GM19099 (cell line): ENCODE results near the gene FAM234B.

ENCODE experiments used
- POLR2A ChIP-seq: IDR thresholded peaks from 3 replicates; pipeline ENCODE4 v1.6.1; 2011; ENCODE audit warnings: low read depth; ENCODE audit not compliant: insufficient read length; ENCODE audit errors: extremely low read depth

FAM234B gene

GRCh38 chr12:13071305-13072280 lies 27.4 kb downstream of the FAM234B start:
- TF ChIP-seq POLR2A, result no peak

DNA sequence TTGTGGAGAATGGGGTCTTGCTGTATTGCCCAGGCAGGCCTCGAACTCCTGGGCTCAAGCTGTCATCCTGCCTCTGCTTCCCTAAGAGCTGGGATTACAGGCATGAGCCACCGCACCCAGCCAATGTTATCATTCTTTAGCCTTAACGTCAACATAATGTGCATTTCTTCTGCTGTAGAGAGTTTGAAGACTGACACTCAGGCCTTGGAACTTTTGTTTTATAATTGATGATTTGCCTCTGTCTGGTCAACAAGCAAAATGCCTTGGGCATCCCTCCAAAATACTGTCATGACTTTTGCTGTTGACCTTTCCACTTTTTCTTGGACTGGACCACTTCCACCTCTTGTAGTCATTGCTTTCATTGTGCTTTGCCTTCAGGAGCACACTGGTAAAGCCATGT lies 29.0 kb downstream of the FAM234B start:
- no peak for TF ChIP-seq POLR2A

- TF ChIP-seq POLR2A, result no peak
These were observed 30.4 kb downstream of the FAM234B start for GRCh38 chr12:13074396-13075117.

GRCh38 chr12:13075118-13075480 lies 30.9 kb downstream of the FAM234B start:
- no peak for TF ChIP-seq POLR2A

DNA sequence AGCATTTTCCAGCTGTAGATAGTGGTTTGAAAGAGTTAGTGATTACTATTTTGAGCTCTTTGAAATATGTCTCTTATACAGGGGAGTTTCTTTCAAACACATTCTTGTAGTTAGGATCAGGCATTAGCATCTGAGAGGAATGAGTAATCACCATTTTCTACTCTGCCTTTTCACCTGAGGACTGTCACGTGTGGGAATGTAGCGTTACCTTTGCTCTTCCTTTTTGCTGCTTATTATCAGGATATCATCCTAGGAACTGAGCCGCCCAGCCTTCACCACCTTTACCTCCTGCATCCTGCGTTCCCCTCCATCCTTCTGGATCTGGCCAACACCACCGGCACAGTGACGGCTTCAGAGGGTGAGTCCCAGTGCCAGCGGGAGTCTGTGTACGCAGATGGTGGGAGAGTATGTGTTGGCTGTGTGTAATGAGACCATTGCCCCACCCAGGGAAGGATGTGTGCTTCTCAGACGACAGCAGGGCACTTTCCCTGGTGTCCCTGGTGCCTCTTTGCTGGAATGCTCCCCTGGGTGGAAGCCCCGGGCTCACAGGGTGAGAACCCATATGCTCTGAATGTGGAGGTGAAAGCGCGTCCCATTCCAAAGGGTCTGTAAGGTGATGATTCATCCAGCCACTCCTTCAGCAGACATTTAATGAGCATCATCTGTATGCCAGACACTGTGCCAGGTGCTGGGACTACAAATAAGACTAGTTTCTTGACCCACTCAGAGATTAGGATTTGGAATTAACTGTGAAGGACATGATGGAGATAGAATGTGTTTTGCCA lies 31.8 kb downstream of the FAM234B start:
- no peak for TF ChIP-seq POLR2A

GRCh38 chr12:13079440-13079906 lies 35.3 kb downstream of the FAM234B start:
- no peak for TF ChIP-seq POLR2A

DNA sequence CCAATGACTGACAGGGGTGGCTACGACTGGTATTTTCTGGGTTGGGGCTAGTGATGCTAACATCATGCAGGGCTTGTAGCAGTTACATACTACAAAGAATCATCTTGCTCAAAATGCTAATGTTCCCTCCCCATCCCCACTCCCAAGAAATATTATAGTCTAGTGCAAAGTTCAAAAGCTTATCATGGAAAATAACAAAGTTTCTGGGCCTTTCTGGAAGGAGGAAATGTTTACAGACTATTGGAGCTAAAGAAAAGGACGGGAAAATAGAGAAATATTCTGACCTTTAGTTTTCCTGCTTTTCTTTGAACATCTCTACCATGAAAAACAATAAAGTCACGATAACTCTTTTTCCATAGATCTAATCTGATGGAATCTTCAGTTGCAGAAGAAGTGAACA lies 36.1 kb downstream of the FAM234B start:
- no peak for TF ChIP-seq POLR2A

- no peak for TF ChIP-seq POLR2A
These were observed 38.7 kb downstream of the FAM234B start for GRCh38 chr12:13082861-13083260.

DNA sequence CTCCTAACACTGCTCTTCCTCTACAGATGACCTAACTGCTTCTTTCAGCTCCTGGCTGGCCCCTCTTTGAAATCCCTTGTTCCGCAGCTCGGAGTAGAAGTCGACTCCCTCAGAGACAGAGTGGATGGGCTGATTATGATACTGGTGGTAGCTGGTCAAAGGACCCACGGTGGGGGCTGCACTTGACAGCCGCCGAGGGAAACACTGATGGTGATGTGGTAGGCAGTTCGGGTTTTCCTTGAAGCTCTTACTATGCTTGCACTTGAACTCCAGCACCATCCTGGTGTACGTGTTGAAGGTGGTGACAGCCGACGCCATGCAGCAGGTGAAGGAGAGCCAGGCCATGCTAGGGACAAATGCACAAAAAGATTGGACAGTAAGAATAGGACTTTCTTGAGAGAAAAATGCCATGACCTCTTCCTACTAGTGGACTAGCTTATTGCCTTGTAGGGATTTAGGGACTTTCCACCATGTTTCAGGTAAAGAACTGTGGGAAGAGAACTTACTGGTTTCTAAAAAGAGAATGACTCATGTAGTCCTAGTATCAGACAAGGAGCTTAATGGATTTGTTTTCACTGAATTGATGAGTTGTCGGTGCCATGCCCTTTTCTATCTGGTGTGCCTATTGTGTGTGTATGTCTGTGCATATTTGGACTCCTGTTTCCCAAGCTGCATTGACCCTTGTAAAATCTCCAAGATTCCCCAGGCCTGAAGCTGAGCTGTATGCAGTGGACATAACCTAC lies 40.9 kb downstream of the FAM234B start:
- TF ChIP-seq POLR2A, result no peak

DNA sequence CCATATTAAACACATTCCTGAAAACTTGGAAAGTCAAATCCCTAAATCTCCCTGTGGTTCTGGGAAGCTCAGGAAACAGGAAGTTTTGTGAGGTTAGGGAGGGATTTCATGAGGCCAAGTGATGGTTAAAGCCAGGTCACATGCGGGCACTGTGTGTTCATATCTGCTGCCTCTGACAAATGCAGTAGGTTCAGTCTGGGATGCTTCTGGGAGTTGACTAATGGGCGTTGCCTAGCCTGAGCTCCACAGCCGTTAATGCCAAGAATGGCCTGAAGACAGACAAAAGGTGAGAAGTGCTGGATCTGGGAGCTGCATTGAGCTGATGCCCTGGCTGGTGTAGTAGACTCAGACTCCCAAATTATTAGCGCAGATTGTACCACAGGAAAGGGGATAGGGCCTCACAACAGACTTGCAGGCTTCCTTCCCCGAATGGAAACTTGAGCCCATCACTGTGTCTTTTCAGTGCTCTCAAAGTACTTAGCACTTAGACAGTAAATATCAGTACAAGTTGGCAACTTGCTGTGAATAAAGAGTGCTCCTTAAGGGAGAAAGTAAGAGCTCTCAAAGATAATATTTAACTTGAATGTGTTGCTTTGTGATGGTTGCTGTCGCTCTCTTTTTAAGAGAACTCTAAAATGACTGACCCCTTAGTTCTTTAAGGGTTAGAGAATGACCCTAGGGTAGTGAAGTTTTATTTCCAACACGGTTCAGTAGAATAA lies 41.9 kb downstream of the FAM234B start:
- no peak for TF ChIP-seq POLR2A

DNA sequence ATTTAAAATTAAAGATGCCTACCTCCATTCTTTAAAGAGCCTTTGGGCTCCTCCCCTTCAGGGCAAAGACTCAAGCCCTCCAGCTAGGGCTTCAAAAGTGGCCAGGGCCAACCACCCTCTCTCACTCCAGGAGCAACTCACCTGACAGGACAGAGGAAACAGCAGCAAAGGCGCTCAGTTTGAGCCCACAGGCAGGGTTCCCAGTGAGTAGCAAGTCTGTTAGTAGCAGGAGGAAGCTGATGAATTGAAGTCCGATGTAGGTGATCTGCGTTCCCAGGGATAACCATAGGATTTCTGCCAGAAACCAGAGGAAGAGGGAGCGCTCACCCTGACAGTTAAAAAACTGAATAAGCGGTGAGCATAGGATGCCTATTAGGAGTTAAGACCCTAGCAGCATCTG lies 43.6 kb downstream of the FAM234B start:
- TF ChIP-seq POLR2A, result no peak

DNA sequence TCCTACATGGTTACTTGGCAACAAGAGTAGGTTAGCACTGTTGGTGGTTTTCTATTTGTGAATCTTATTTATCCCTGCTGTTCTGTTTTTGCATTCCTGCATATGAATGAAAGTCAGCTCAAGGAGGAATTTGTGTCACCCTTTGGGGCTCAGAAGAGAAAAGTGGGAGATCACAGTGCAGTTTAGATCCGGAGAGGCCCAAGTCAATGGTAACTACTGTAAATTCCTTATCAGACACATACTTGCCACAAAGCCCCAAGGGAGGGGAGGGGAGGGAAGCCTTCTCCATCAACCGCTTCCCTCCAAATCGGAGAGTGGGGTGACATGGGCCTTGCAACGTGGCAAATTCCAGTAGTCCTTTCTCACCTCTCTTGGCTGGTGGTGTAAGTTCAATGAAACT lies 44.3 kb downstream of the FAM234B start:
- no peak for TF ChIP-seq POLR2A

GRCh38 chr12:13090054-13090453 lies 45.9 kb downstream of the FAM234B start:
- no peak for TF ChIP-seq POLR2A

DNA sequence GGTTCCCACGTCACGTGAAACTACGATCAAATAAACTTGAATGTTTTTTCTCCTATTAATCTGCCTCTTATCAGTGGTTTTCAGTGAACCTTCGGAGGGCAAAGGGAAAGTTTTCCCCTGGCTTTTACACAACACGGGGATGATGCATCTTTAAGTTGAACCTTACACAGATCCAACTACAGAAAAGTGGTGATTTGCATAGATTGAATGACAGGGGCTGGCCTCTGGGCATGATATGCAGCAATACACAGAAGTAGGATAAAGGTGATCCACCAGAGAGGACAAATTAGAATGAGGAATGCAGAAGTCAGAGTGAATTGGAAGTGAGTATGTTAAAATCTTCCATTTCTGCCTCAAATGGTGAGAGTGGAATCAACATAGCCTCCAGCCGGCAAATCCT lies 47.7 kb downstream of the FAM234B start:
- TF ChIP-seq POLR2A, result no peak
